B cell (primary cell): ENCODE data around the gene CTBP2. TPM values are rescaled to one million over a fixed set of nuclear protein-coding genes. Genes with fewer than 3 reads are reported as not detected.

Experiments
- ATAC-seq: fragments of 200-7000 bp; cut with Tn5 transposase; one replicate; pipeline ENCODE4 v1.10.0; 2021; ENCODE audit warnings: low read depth, mild to moderate bottlenecking, moderate number of reproducible peaks, moderate library complexity
- CTCF ChIA-PET: fragments of 350-600 bp; sonication (Branson Sonifier 250); formaldehyde crosslinking; loops from one replicate; lab custom pipeline; 2021; ENCODE audit warnings: antibody characterized with exemption, inconsistent platforms; lab: Charles Lee
- POLR2A ChIA-PET: fragments of 350-600 bp; sonication (Branson Sonifier 250); formaldehyde crosslinking; loops from one replicate; lab custom pipeline; 2021; ENCODE audit warnings: antibody characterized with exemption; lab: Charles Lee
- DNase-seq: peaks from one replicate; pipeline ENCODE4 v3.0.0; 2013
- H2AFZ ChIP-seq: 2 replicates; pipeline ENCODE4 v1.6.1; 2012; ENCODE audit warnings: mild to moderate bottlenecking, low read depth, low read length; ENCODE audit not compliant: insufficient read depth, poor library complexity, severe bottlenecking
- H3K27ac ChIP-seq, 2 donors: 1 replicate in 1 of 2; 2 replicates in 1 of 2; pipeline ENCODE4 v1.5.1; 2012 to 2013; ENCODE audit warnings: low read length in 2 of 2, mild to moderate bottlenecking in 2 of 2, moderate library complexity in 1 of 2
- H3K27me3 ChIP-seq, 4 experiments: fragments of 200-600 bp in 1 of 4; sonication (generic) in 1 of 4; replicated peaks in 1 of 4; 1 replicate in 2 of 4; 2 replicates in 2 of 4; pipeline versions ENCODE4 v1.6.1 to v1.7.0; 2013 to 2016; ENCODE audit warnings: low read length in 3 of 4, mild to moderate bottlenecking in 2 of 4, mixed read lengths in 1 of 4, moderate library complexity in 1 of 4; ENCODE audit not compliant: insufficient read depth in 4 of 4, control insufficient read depth in 3 of 4; ENCODE audit errors: control extremely low read depth in 1 of 4
- H3K36me3 ChIP-seq, 2 experiments: replicated peaks in 1 of 2; 1 replicate in 1 of 2; 2 replicates in 1 of 2; pipeline versions ENCODE4 v1.6.1 to v1.7.1; 2013; ENCODE audit warnings: low read length in 1 of 2; ENCODE audit not compliant: insufficient read depth in 2 of 2, control insufficient read depth in 1 of 2; ENCODE audit errors: control extremely low read depth in 1 of 2, extremely low read depth in 1 of 2
- H3K4me1 ChIP-seq, 2 donors: fragments of 200-600 bp in 1 of 2; sonication (generic) in 1 of 2; 1 replicate in 1 of 2; 2 replicates in 1 of 2; pipeline versions ENCODE4 v1.5.1 to v1.6.1; 2013 to 2017; ENCODE audit warnings: low read length in 2 of 2; ENCODE audit not compliant: control insufficient read depth in 2 of 2, insufficient read depth in 2 of 2
- H3K4me2 ChIP-seq: replicated peaks from 2 replicates; pipeline ENCODE3; 2012; ENCODE audit warnings: mild to moderate bottlenecking, low read depth, low read length; ENCODE audit not compliant: poor library complexity, severe bottlenecking
- H3K4me3 ChIP-seq, 5 experiments: fragments of 200-600 bp in 1 of 5; sonication (generic) in 1 of 5; 1 replicate in 3 of 5; 2 replicates in 2 of 5; pipeline versions ENCODE4 v1.5.1 to v1.7.0; 2011 to 2016; ENCODE audit warnings: low read length in 4 of 5, mild to moderate bottlenecking in 4 of 5, low read depth in 2 of 5, control low read depth in 1 of 5, moderate library complexity in 1 of 5; ENCODE audit not compliant: insufficient read depth in 1 of 5; ENCODE audit errors: control extremely low read depth in 1 of 5, extremely low read depth in 1 of 5
- H3K79me2 ChIP-seq: fragments of 200-600 bp; sonication (generic); one replicate; pipeline ENCODE4 v1.6.0; 2016; ENCODE audit warnings: low read length; ENCODE audit not compliant: control insufficient read depth, insufficient read depth
- H3K9ac ChIP-seq: fragments of 200-600 bp; sonication (generic); 2 replicates; pipeline ENCODE4 v1.6.1; 2017; ENCODE audit warnings: mild to moderate bottlenecking, low read length, moderate library complexity
- H3K9me3 ChIP-seq, 3 donors: one replicate each; pipeline versions ENCODE4 v1.6.1 to v1.7.1; 2013; ENCODE audit warnings: low read length in 2 of 3; ENCODE audit not compliant: control insufficient read depth in 2 of 3, insufficient read depth in 1 of 3; ENCODE audit errors: control extremely low read depth in 1 of 3
- H4K20me1 ChIP-seq: 2 replicates; pipeline ENCODE4 v1.6.0; 2012; ENCODE audit warnings: mild to moderate bottlenecking, low read length; ENCODE audit not compliant: insufficient read depth, control insufficient read depth, poor library complexity, severe bottlenecking
- H3K27ac Mint-ChIP-seq: one replicate; pipeline ENCODE4 v1.8.0; 2021; ENCODE audit warnings: mixed read lengths
- H3K27me3 Mint-ChIP-seq: one replicate; pipeline ENCODE4 v1.8.0; 2021; ENCODE audit warnings: mixed read lengths
- H3K4me1 Mint-ChIP-seq: one replicate; pipeline ENCODE4 v1.8.0; 2021; ENCODE audit warnings: mixed read lengths
- H3K4me3 Mint-ChIP-seq: one replicate; pipeline ENCODE4 v1.8.0; 2021; ENCODE audit warnings: mixed read lengths
- H3K9me3 Mint-ChIP-seq: one replicate; pipeline ENCODE4 v1.8.0; 2022; ENCODE audit warnings: mixed read lengths; ENCODE audit not compliant: insufficient read depth
- CTCF ChIP-seq: fragments of 200-600 bp; IDR thresholded peaks from one replicate; pipeline ENCODE4 v1.8.0; 2022; ENCODE audit warnings: antibody characterized with exemption, mild to moderate bottlenecking
- EZH2 ChIP-seq: IDR thresholded peaks from 2 replicates; pipeline ENCODE4 v1.6.1; 2012; ENCODE audit warnings: borderline replicate concordance, low read depth, mild to moderate bottlenecking, moderate library complexity, low read length; ENCODE audit not compliant: insufficient read depth, poor library complexity, severe bottlenecking
- WGBS: methylation state at CpG from one replicate; pipeline ENCODE4 v1.1.5; 2013; ENCODE audit warnings: missing lambda C conversion rate; ENCODE audit not compliant: insufficient coverage; 5-methylcytosine and 5-hydroxymethylcytosine counted together
- intact Hi-C: fragments of 100-400 bp; cut with micrococcal nuclease; formaldehyde crosslinking; loops from one replicate; pipeline ENCODE4 v1.10.0; 2022
- polyA plus RNA-seq: library from polyadenylated mRNA; depleted of rRNA; stranded (reverse); fragments of >200 nt; gene quantifications from 2 replicates; pipeline ENCODE4 v1.2.3, GENCODE V29; 2012
- total RNA-seq, 2 donors: library from RNA; stranded (reverse); fragments of 120-200 nt in 1 of 2; gene quantifications; 1 replicate in 1 of 2; 2 replicates in 1 of 2; pipeline versions ENCODE4 v1.2.3 to v1.2.4, GENCODE V29; 2013 to 2022

CTBP2 gene
- total and polyA plus RNA-seq, 2 donors (not counting 1 experiment from before 2014, with no cell fraction given) = 0.39 to 0.85 TPM

- ATAC-seq (no peak), DNase-seq (no peak)
- Histone ChIP-seq H3K79me2 (peaks cover 15% of the 10 kb centered on the region), H2AFZ (no peak overlapping the region), H3K27ac (no peak overlapping the region), H3K27me3 (no peaks in the 10 kb centered on the region), H3K4me2 (no peak overlapping the region), H3K9ac (no peak overlapping the region), H3K36me3 (peaks cover 1 to 62% of the 10 kb centered on the region in 2 experiments), H3K4me3 (no peak overlapping the region), H3K9me3 (no peaks in the 10 kb centered on the region), H3K4me1 (no peaks in the 10 kb centered on the region), H4K20me1 (peaks cover 46% of the 10 kb centered on the region)
- Mint-ChIP-seq H3K27ac (no peak overlapping the region), H3K4me1 (peaks cover 17% of the 10 kb centered on the region), H3K9me3 (no peaks in the 10 kb centered on the region), H3K27me3 (no peaks in the 10 kb centered on the region), H3K4me3 (no peak overlapping the region)
- WGBS = 100% methylated on average over 1 of the region's 2 CpGs
- no peak for TF ChIP-seq CTCF
- no peak for TF ChIP-seq EZH2
- ChIA-PET CTCF (no interaction called here), POLR2A (no interaction called here)
- intact Hi-C loops = no loop called here
Observed at GRCh38 chr10:124971276-124971675, 189.1 kb downstream of the CTBP2 start.

- no peak overlapping the region for H3K27ac Mint-ChIP-seq
- no peak overlapping the region for H3K4me2 ChIP-seq
- H3K27me3 Mint-ChIP-seq = no peaks in the 10 kb centered on the region
- H3K27ac ChIP-seq = no peak overlapping the region
- no peaks in the 10 kb centered on the region for H3K9me3 ChIP-seq
- TF ChIP-seq EZH2 (no peak), CTCF (no peak)
- H3K4me3 ChIP-seq = no peak overlapping the region
- no peaks in the 10 kb centered on the region for H3K4me1 ChIP-seq
- ChIA-PET POLR2A (no interaction called here), CTCF (no interaction called here)
- no peak overlapping the region for H3K4me3 Mint-ChIP-seq
- DNase-seq = no peak
- H3K9ac ChIP-seq = no peak overlapping the region
- H3K4me1 Mint-ChIP-seq = peaks cover 13% of the 10 kb centered on the region
- H3K27me3 ChIP-seq = no peaks in the 10 kb centered on the region
- H3K79me2 ChIP-seq = peaks cover 20% of the 10 kb centered on the region
- H3K36me3 ChIP-seq = peaks cover 1 to 45% of the 10 kb centered on the region in 2 experiments
- H4K20me1 ChIP-seq = peaks cover 53% of the 10 kb centered on the region
- no peak for ATAC-seq
- 94% methylated on average over 2 of the region's 2 CpGs for WGBS
- H3K9me3 Mint-ChIP-seq = no peaks in the 10 kb centered on the region
- H2AFZ ChIP-seq = no peak overlapping the region
- intact Hi-C loops = no loop called here
Observed at GRCh38 chr10:124967255-124967654, 193.1 kb downstream of the CTBP2 start.
